BLaER1 (cell line): ENCODE results near the gene CPLX4.

Experiments used
- H3K27ac ChIP-seq: shearing (Covaris generic); formaldehyde crosslinking; 2 replicates; pipeline ENCODE4 v1.8.1; 2022
- H3K27me3 ChIP-seq: shearing (Covaris generic); formaldehyde crosslinking; 2 replicates; pipeline ENCODE4 v1.8.1; 2022
- H3K36me3 ChIP-seq: shearing (Covaris generic); formaldehyde crosslinking; 2 replicates; pipeline ENCODE4 v1.8.1; 2022
- H3K4me1 ChIP-seq: shearing (Covaris generic); formaldehyde crosslinking; 2 replicates; pipeline ENCODE4 v1.8.1; 2022
- H3K4me2 ChIP-seq: shearing (Covaris generic); formaldehyde crosslinking; 2 replicates; pipeline ENCODE4 v1.8.1; 2022
- H3K4me3 ChIP-seq: shearing (Covaris generic); formaldehyde crosslinking; 2 replicates; pipeline ENCODE4 v1.8.1; 2022
- H3K9ac ChIP-seq: shearing (Covaris generic); formaldehyde crosslinking; 2 replicates; pipeline ENCODE4 v1.8.1; 2022
- H3K9me3 ChIP-seq: shearing (Covaris generic); formaldehyde crosslinking; 2 replicates; pipeline ENCODE4 v1.8.1; 2022
- H4K20me1 ChIP-seq: shearing (Covaris generic); formaldehyde crosslinking; 2 replicates; pipeline ENCODE4 v1.8.1; 2022
- Cebpa-rat ChIP-seq: shearing (Covaris generic); IDR thresholded peaks from 2 replicates; pipeline ENCODE4 v1.8.1; 2022

Gene CPLX4

GRCh38 chr18:59308938-59309260 is 9.6 kb downstream of the CPLX4 start:
- no peaks in the 10 kb centered on the region for H3K36me3 ChIP-seq
- H3K4me2 ChIP-seq, result peak overlapping the region; percentile 71
- no peak overlapping the region for H3K27ac ChIP-seq
- no peak overlapping the region for H3K9ac ChIP-seq
- H3K9me3 ChIP-seq, result no peaks in the 10 kb centered on the region
- peaks cover 14% of the 10 kb centered on the region; the same call in 1 of the 2 replicates for H3K4me1 ChIP-seq
- TF ChIP-seq Cebpa-rat, result no peak
- H3K27me3 ChIP-seq, result no peaks in the 10 kb centered on the region; the same call in 1 of the 2 replicates
- no peaks in the 10 kb centered on the region for H4K20me1 ChIP-seq
- peak overlapping the region; percentile 57 for H3K4me3 ChIP-seq

DNA sequence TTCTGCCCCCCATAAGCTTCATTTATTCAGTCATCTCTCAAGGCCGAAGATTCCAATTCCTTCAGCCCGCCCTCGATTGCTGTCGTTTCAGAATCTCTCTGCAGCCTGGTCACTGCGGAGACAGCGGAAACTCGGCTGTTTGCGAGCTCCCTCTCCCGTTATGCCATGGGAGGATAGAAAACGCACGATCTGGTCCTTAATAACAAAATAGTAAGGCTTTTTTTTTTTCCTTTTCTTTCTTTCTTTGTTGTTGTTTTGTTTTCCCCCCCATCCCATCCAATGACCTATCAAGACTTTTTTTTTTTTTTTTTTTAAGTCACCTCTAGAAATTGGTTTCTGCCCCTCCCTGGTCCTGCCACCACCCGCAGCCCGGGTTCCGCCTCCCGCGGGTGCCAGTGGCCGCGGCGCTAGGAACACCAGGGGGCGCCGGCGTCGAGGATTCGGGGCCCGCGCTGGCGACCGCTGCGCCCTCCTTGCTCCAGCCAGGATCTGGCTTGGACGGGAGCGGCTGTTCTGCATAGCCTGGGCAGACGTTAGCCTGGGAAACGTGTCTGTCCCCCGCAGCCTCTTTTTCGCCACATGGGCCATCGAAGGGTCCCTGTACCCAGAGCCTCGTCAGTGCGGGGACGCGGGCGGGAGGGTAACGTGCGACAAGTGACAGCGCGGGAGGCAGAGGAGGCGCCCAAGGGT is 10.1 kb downstream of the CPLX4 start:
- no peak overlapping the region for H3K27ac ChIP-seq
- H3K4me2 ChIP-seq, result peak overlapping the region; percentile 71
- H3K36me3 ChIP-seq, result no peaks in the 10 kb centered on the region
- H3K27me3 ChIP-seq, result no peaks in the 10 kb centered on the region; the same call in 1 of the 2 replicates
- H3K4me3 ChIP-seq, result peak overlapping the region; percentile 57
- H4K20me1 ChIP-seq, result no peaks in the 10 kb centered on the region
- TF ChIP-seq Cebpa-rat, result no peak
- peaks cover 14% of the 10 kb centered on the region; the same call in 1 of the 2 replicates for H3K4me1 ChIP-seq
- no peak overlapping the region for H3K9ac ChIP-seq
- no peaks in the 10 kb centered on the region for H3K9me3 ChIP-seq

- H3K27ac ChIP-seq, result no peak overlapping the region
- H3K9ac ChIP-seq, result no peak overlapping the region
- no peak for TF ChIP-seq Cebpa-rat
- H3K27me3 ChIP-seq, result no peaks in the 10 kb centered on the region; the same call in 1 of the 2 replicates
- H3K4me2 ChIP-seq, result no peak overlapping the region
- peaks cover 14% of the 10 kb centered on the region; the same call in 1 of the 2 replicates for H3K4me1 ChIP-seq
- H3K4me3 ChIP-seq, result no peak overlapping the region
- H4K20me1 ChIP-seq, result no peaks in the 10 kb centered on the region
- H3K9me3 ChIP-seq, result no peaks in the 10 kb centered on the region
- no peaks in the 10 kb centered on the region for H3K36me3 ChIP-seq
Observed at GRCh38 chr18:59306640-59307039, 11.8 kb downstream of the CPLX4 start.

DNA sequence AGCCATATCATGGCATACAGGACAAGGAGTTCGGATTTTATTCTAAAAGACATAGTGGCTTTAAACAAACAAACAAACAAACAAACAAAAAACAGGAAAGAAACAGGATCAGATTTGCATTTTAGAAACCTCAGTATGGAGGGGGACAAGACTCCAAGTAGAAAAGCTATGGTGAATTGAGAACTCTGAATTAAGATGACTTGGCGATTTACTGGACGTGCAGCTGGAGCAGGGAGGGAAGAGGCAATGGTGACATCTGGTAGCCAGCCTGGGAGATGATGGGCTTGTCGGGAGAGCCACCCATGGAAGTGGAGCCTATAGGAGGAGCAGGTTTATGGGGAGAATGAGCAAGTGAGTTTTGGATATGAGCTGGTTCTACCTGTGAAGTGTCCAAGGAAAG is 13.2 kb downstream of the CPLX4 start:
- no peak overlapping the region for H3K9ac ChIP-seq

DNA sequence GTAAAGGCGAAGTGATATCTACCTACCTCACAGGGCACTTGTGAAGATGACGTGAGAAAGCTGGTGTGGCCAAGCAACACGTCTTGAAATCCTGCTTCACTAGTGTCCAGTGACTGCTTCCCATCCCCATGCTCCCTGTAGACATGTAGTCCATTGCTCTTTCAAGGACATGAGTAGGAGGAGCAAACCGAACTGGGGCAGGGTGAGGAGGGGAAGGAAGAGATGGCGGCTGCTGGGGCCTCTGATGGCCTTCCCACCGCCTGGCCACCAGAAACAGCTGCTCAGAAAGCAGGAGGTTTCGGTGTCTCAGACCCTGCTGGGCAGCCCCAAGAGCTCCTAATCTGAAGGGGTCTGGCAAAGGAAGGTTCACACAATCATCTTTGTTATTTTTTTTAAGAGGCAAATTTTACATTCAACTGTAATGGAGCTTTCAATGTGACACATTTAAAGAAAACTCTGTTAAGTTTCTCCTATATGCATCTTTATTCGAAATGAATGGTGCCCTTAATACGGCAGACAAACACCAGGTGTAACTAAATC is 14.7 kb downstream of the CPLX4 start:
- no peak for TF ChIP-seq Cebpa-rat
- H3K9ac ChIP-seq, result no peak overlapping the region
- no peaks in the 10 kb centered on the region for H3K27me3 ChIP-seq
- H3K4me2 ChIP-seq, result no peak overlapping the region
- H4K20me1 ChIP-seq, result no peaks in the 10 kb centered on the region
- H3K27ac ChIP-seq, result no peak overlapping the region
- H3K4me1 ChIP-seq, result peaks cover 14% of the 10 kb centered on the region; the same call in 1 of the 2 replicates
- no peak overlapping the region for H3K4me3 ChIP-seq
- H3K36me3 ChIP-seq, result no peaks in the 10 kb centered on the region
- no peaks in the 10 kb centered on the region for H3K9me3 ChIP-seq

More for the DNA sequence above, 13.2 kb downstream of the CPLX4 start:
- TF ChIP-seq Cebpa-rat, result no peak
- Histone ChIP-seq H3K36me3 (no peaks in the 10 kb centered on the region), H3K4me1 (peaks cover 14% of the 10 kb centered on the region; the same call in 1 of the 2 replicates), H4K20me1 (no peaks in the 10 kb centered on the region), H3K27me3 (no peaks in the 10 kb centered on the region; the same call in 1 of the 2 replicates), H3K4me3 (no peak overlapping the region), H3K9me3 (no peaks in the 10 kb centered on the region), H3K27ac (no peak overlapping the region), H3K4me2 (peak overlapping the region; percentile 43; the same call in 1 of the 2 replicates)

DNA sequence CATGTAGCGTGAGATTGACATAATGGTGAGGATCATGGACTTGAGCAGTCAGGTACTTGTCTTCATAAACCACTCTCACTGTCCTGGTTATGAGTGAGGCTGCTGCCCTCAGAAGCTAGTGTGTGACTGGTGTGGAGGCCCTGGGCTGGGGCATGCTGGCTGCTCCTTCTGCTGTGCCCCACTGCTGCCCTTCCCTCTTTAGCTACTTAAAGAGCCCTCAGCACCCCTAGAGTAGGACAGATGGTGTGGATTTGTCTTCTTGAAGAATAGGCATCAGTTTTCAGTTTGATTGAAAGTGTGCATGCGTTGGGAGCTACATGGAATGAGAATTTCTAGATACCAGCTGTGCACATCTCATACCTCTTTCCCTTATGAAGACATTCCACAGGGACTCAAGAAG is 15.4 kb downstream of the CPLX4 start:
- no peaks in the 10 kb centered on the region for H3K36me3 ChIP-seq
- no peaks in the 10 kb centered on the region for H3K9me3 ChIP-seq
- H4K20me1 ChIP-seq, result no peaks in the 10 kb centered on the region
- H3K4me1 ChIP-seq, result peaks cover 14% of the 10 kb centered on the region; the same call in 1 of the 2 replicates
- no peak overlapping the region for H3K4me3 ChIP-seq
- no peak overlapping the region for H3K27ac ChIP-seq
- H3K27me3 ChIP-seq, result no peaks in the 10 kb centered on the region
- H3K4me2 ChIP-seq, result no peak overlapping the region
- no peak for TF ChIP-seq Cebpa-rat
- H3K9ac ChIP-seq, result no peak overlapping the region

- no peaks in the 10 kb centered on the region for H3K9me3 ChIP-seq
- no peak for TF ChIP-seq Cebpa-rat
- no peaks in the 10 kb centered on the region for H3K36me3 ChIP-seq
- no peaks in the 10 kb centered on the region for H3K27me3 ChIP-seq
- peaks cover 14% of the 10 kb centered on the region; the same call in 1 of the 2 replicates for H3K4me1 ChIP-seq
- H3K4me3 ChIP-seq, result no peak overlapping the region
- no peak overlapping the region for H3K9ac ChIP-seq
- no peaks in the 10 kb centered on the region for H4K20me1 ChIP-seq
- H3K4me2 ChIP-seq, result no peak overlapping the region
- no peak overlapping the region for H3K27ac ChIP-seq
Observed at GRCh38 chr18:59301929-59302328, 16.5 kb downstream of the CPLX4 start.

- Histone ChIP-seq H3K4me2 (no peak overlapping the region), H3K27ac (no peak overlapping the region), H4K20me1 (no peaks in the 10 kb centered on the region), H3K27me3 (no peaks in the 10 kb centered on the region), H3K4me1 (peaks cover 4% of the 10 kb centered on the region; the same call in 1 of the 2 replicates), H3K9ac (no peak overlapping the region), H3K36me3 (no peaks in the 10 kb centered on the region), H3K9me3 (no peaks in the 10 kb centered on the region), H3K4me3 (no peak overlapping the region)
- TF ChIP-seq Cebpa-rat, result no peak
Observed at GRCh38 chr18:59300676-59301285, 17.7 kb downstream of the CPLX4 start.

- no peak for TF ChIP-seq Cebpa-rat
- Histone ChIP-seq H3K27me3 (no peaks in the 10 kb centered on the region), H4K20me1 (no peaks in the 10 kb centered on the region)
Observed at GRCh38 chr18:59298871-59299270, 19.6 kb downstream of the CPLX4 start.

GRCh38 chr18:59293317-59293716 is 25.1 kb downstream of the CPLX4 start:
- TF ChIP-seq Cebpa-rat, result no peak
- H3K4me1 ChIP-seq, result no peaks in the 10 kb centered on the region
- no peak overlapping the region for H3K4me3 ChIP-seq
- H3K27ac ChIP-seq, result no peak overlapping the region
- no peaks in the 10 kb centered on the region for H3K27me3 ChIP-seq
- H3K9ac ChIP-seq, result no peak overlapping the region
- H3K9me3 ChIP-seq, result no peaks in the 10 kb centered on the region
- no peak overlapping the region for H3K4me2 ChIP-seq
- no peaks in the 10 kb centered on the region for H4K20me1 ChIP-seq
- no peaks in the 10 kb centered on the region for H3K36me3 ChIP-seq

More at GRCh38 chr18:59298871-59299270, 19.6 kb downstream of the CPLX4 start:
- no peaks in the 10 kb centered on the region for H3K9me3 ChIP-seq
- no peak overlapping the region for H3K9ac ChIP-seq
- no peak overlapping the region for H3K4me3 ChIP-seq
- no peaks in the 10 kb centered on the region for H3K36me3 ChIP-seq
- no peaks in the 10 kb centered on the region for H3K4me1 ChIP-seq
- no peak overlapping the region for H3K4me2 ChIP-seq
- H3K27ac ChIP-seq, result no peak overlapping the region
